ENCODE results near the gene RLF.

DNA sequence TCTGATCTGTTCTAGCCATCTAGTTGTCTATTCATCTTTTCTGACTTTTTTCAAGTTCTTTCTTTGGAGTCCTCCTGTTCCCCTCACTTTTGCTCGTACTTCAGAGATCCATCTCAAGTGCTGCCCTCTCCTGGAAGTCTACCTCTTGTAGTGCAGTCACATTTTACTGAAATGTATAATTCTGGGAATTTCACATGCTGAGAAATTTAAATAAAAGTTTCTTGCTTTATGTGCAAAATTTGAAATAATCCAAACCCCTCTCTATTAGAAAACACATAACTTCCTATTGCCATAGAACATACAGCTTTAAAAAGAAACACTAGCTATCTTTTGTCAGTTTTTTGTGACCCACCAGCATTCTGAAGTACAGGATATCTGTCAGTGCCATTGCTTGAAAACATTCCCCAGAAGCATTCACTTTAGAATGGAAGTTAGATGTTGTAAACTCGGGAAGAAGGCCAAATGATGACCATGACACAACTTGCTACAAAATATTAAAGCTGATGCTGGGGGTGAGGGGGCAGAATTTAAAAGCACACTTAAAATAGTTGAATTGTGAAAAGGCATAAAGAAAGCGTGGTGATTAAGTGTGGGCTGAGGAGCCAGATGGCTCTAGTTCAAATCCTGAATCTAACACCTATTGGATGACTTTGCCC lies 22.0 kb downstream of the RLF start:
- TF ChIP-seq, protein P1, sequence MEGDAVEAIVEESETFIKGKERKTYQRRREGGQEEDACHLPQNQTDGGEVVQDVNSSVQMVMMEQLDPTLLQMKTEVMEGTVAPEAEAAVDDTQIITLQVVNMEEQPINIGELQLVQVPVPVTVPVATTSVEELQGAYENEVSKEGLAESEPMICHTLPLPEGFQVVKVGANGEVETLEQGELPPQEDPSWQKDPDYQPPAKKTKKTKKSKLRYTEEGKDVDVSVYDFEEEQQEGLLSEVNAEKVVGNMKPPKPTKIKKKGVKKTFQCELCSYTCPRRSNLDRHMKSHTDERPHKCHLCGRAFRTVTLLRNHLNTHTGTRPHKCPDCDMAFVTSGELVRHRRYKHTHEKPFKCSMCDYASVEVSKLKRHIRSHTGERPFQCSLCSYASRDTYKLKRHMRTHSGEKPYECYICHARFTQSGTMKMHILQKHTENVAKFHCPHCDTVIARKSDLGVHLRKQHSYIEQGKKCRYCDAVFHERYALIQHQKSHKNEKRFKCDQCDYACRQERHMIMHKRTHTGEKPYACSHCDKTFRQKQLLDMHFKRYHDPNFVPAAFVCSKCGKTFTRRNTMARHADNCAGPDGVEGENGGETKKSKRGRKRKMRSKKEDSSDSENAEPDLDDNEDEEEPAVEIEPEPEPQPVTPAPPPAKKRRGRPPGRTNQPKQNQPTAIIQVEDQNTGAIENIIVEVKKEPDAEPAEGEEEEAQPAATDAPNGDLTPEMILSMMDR (conservative IDR thresholded peaks at IDR 0.05): peak; percentile 61
- no peak for TF ChIP-seq EZH2 (IDR thresholded peaks at IDR 0.05; ENCODE audit: low read depth)

All from PC-9 (cell line).